Osteoblast (primary cell): ENCODE results near the gene GANC. TPM values are rescaled to one million over a fixed set of nuclear protein-coding genes. Genes with fewer than 3 reads are reported as not detected.

Source experiments
- DNase-seq: peaks from one replicate; pipeline ENCODE4 v3.0.0; 2011; ENCODE audit warnings: low spot score, mixed read lengths; ENCODE audit not compliant: insufficient read length; ENCODE audit errors: missing footprints
- H2AFZ ChIP-seq: 2 replicates; pipeline ENCODE4 v1.6.0; 2011; ENCODE audit warnings: mild to moderate bottlenecking, low read length
- H3K27ac ChIP-seq: 2 replicates; pipeline ENCODE4 v1.5.1; 2011; ENCODE audit warnings: mild to moderate bottlenecking, low read depth, low read length, moderate library complexity
- H3K27me3 ChIP-seq: 2 replicates; pipeline ENCODE4 v1.6.0; 2012; ENCODE audit warnings: mild to moderate bottlenecking, control low read depth, inconsistent platforms, low read length, moderate library complexity; ENCODE audit not compliant: insufficient read depth
- H3K36me3 ChIP-seq: 2 replicates; pipeline ENCODE4 v1.5.1; 2011; ENCODE audit warnings: mild to moderate bottlenecking, low read length, control low read depth, moderate library complexity; ENCODE audit not compliant: insufficient read depth
- H3K4me1 ChIP-seq: 2 replicates; pipeline ENCODE4 v1.5.1; 2011; ENCODE audit warnings: mild to moderate bottlenecking, low read length, control low read depth, moderate library complexity; ENCODE audit not compliant: insufficient read depth
- H3K4me2 ChIP-seq: 2 replicates; pipeline ENCODE4 v1.6.0; 2011; ENCODE audit warnings: mild to moderate bottlenecking, low read length; ENCODE audit not compliant: insufficient read depth
- H3K4me3 ChIP-seq: fragments of 200-600 bp; sonication (generic); 3 replicates; pipeline ENCODE4 v1.5.1; 2012; ENCODE audit warnings: mild to moderate bottlenecking, low read length, inconsistent platforms; ENCODE audit not compliant: insufficient read depth
- H3K79me2 ChIP-seq: 2 replicates; pipeline ENCODE4 v1.6.0; 2012; ENCODE audit warnings: mild to moderate bottlenecking, low read length, control low read depth, inconsistent platforms; ENCODE audit not compliant: insufficient read depth
- H3K9me3 ChIP-seq: 2 replicates; pipeline ENCODE4 v1.5.1; 2011; ENCODE audit warnings: low read depth, low read length, control low read depth
- H4K20me1 ChIP-seq: 2 replicates; pipeline ENCODE4 v1.6.0; 2012; ENCODE audit warnings: mild to moderate bottlenecking, low read length, control low read depth; ENCODE audit not compliant: insufficient read depth
- CTCF ChIP-seq: IDR thresholded peaks from 2 replicates; pipeline ENCODE4 v1.5.1; 2011; ENCODE audit warnings: mild to moderate bottlenecking, low read depth, low read length, moderate library complexity; ENCODE audit errors: extremely low read depth
- total RNA-seq: library from RNA; depleted of rRNA; stranded (reverse); fragments of >200 nt; gene quantifications from 2 replicates; pipeline ENCODE4 v1.2.3, GENCODE V29; 2012

GANC gene
- total RNA-seq, 1 donor = 21.0 TPM

DNA sequence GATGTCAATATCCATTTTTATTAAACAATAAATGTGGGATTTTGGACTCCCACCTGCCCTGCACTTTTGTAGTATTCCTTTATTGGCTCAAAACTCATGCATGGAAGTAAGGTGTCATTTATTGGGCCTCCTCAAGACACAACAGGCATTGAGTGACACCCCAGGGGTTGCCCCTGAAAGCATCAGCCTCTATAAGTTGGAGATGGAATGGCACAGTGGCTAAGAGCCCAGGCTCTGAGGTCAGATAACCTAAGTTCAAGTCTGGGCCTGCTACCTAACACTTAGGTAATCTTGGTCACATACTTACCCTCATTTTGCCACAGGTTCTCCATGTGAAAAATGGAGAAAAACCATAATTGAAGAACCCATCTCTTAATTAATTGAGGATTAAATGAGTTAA is 90.9 kb downstream of the GANC start:
- Histone ChIP-seq H3K79me2 (no peaks in the 10 kb centered on the region), H3K4me2 (no peak overlapping the region), H3K27ac (no peak overlapping the region), H3K27me3 (no peaks in the 10 kb centered on the region), H3K9me3 (no peaks in the 10 kb centered on the region), H3K36me3 (no peaks in the 10 kb centered on the region), H3K4me3 (no peak overlapping the region), H4K20me1 (no peaks in the 10 kb centered on the region), H2AFZ (no peak overlapping the region), H3K4me1 (no peaks in the 10 kb centered on the region)
- TF ChIP-seq CTCF = no peak
- no peak for DNase-seq

DNA sequence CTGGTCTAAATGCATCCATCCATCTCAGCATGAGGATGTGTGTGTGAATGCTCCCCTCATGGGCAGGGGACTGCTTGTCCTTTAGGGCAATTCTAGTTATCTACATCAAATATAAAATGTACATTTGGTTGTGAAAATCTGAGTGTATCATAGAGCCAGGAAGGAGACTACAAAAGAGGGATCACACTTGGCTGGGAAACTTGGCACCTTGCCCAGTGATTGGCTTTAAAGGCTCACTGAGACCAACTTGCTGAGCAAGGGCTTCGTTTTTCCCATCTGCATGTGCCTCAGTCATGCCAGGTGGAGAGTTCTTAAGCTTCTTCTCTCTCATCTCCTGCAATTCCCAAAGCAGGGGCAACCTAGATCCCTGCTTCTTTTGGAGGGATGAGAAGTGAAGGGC is 91.5 kb downstream of the GANC start:
- H3K36me3 ChIP-seq = no peaks in the 10 kb centered on the region
- H3K27ac ChIP-seq = no peak overlapping the region
- no peak for TF ChIP-seq CTCF
- no peaks in the 10 kb centered on the region for H3K79me2 ChIP-seq
- no peak overlapping the region for H3K4me2 ChIP-seq
- H4K20me1 ChIP-seq = no peaks in the 10 kb centered on the region
- no peak overlapping the region for H2AFZ ChIP-seq
- DNase-seq = no peak
- no peaks in the 10 kb centered on the region for H3K27me3 ChIP-seq
- H3K4me3 ChIP-seq = no peak overlapping the region
- no peaks in the 10 kb centered on the region for H3K9me3 ChIP-seq
- no peaks in the 10 kb centered on the region for H3K4me1 ChIP-seq

GRCh38 chr15:42365921-42366550 is 93.0 kb downstream of the GANC start:
- Histone ChIP-seq H2AFZ (no peak overlapping the region), H3K4me2 (no peak overlapping the region), H3K4me1 (no peaks in the 10 kb centered on the region), H3K27ac (no peak overlapping the region), H3K27me3 (no peaks in the 10 kb centered on the region), H3K79me2 (no peaks in the 10 kb centered on the region), H3K9me3 (no peaks in the 10 kb centered on the region), H3K4me3 (no peak overlapping the region), H3K36me3 (no peaks in the 10 kb centered on the region), H4K20me1 (no peaks in the 10 kb centered on the region)
- no peak for DNase-seq
- no peak for TF ChIP-seq CTCF

DNA sequence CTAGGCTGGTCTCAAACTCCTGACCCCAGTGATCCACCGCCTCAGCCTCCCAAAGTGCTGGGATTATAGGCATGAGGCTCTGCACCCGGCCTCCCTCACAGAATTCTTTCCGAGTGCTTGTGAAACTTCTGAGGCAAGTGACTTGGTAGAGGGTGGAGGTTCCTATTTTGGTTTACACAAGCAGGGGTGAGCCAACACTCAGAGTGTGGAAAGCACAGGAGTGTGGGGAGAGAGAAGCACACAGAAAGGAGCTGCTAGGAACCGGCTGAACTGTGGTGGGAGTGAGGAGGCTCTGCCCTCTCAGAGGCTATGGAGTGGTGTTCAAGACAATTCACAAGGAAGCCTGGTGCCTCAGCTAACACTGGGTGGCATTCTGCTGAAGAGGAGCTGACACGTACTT is 94.0 kb downstream of the GANC start:
- no peak for DNase-seq
- H3K27me3 ChIP-seq = no peaks in the 10 kb centered on the region
- H2AFZ ChIP-seq = peak overlapping the region; percentile 42
- H3K9me3 ChIP-seq = no peaks in the 10 kb centered on the region
- no peak overlapping the region for H3K4me3 ChIP-seq
- no peak overlapping the region for H3K27ac ChIP-seq
- no peaks in the 10 kb centered on the region for H3K79me2 ChIP-seq
- no peak for TF ChIP-seq CTCF
- no peaks in the 10 kb centered on the region for H3K36me3 ChIP-seq
- H3K4me2 ChIP-seq = no peak overlapping the region
- H3K4me1 ChIP-seq = no peaks in the 10 kb centered on the region
- no peaks in the 10 kb centered on the region for H4K20me1 ChIP-seq
